ENCODE measurements around the gene SENP6.

- TF ChIP-seq ZNF560 (tag by site-specific recombination; IDR thresholded peaks at IDR 0.05; ENCODE audit: borderline replicate concordance): no peak
- TF ChIP-seq ZXDB (tag by site-specific recombination; IDR thresholded peaks at IDR 0.05): no peak
- TF ChIP-seq ATF2 (tag by site-specific recombination; IDR thresholded peaks at IDR 0.05; ENCODE audit: low read depth): no peak
- no peak for TF ChIP-seq CTCF (tag by site-specific recombination; IDR thresholded peaks at IDR 0.05)
- no peak for TF ChIP-seq ZFHX2 (tag by site-specific recombination; conservative IDR thresholded peaks at IDR 0.05)
- TF ChIP-seq ZNF24 (tag by site-specific recombination; IDR thresholded peaks at IDR 0.05): no peak
- TF ChIP-seq ZNF585B (tag by site-specific recombination; IDR thresholded peaks at IDR 0.05): no peak
Measured at GRCh38 chr6:75568965-75569364, 32.7 kb upstream of the SENP6 start.

Measured in HEK293 (cell line).